GM10847 (cell line): ENCODE data around the gene DIAPH2.

ENCODE experiments used
- POLR2A ChIP-seq: IDR thresholded peaks from 2 replicates; pipeline ENCODE4 v1.6.1; 2011; ENCODE audit not compliant: insufficient read length; ENCODE audit errors: extremely low read depth

DIAPH2 gene

GRCh38 chrX:97045470-97045869, 360.8 kb downstream of the DIAPH2 start:
- TF ChIP-seq POLR2A = no peak

GRCh38 chrX:97046867-97047266, 362.2 kb downstream of the DIAPH2 start:
- TF ChIP-seq POLR2A = no peak

GRCh38 chrX:97050392-97050791, 365.8 kb downstream of the DIAPH2 start:
- TF ChIP-seq POLR2A = no peak

GRCh38 chrX:97057349-97057909, 372.8 kb downstream of the DIAPH2 start:
- no peak for TF ChIP-seq POLR2A

- TF ChIP-seq POLR2A = no peak
Measured at GRCh38 chrX:97060020-97060419, 375.4 kb downstream of the DIAPH2 start.

- TF ChIP-seq POLR2A = no peak
Measured at GRCh38 chrX:97065066-97065465, 380.4 kb downstream of the DIAPH2 start.

GRCh38 chrX:97065973-97066372, 381.3 kb downstream of the DIAPH2 start:
- TF ChIP-seq POLR2A = no peak

- no peak for TF ChIP-seq POLR2A
Measured at GRCh38 chrX:97066381-97066780, 381.7 kb downstream of the DIAPH2 start.

GRCh38 chrX:97070346-97070745, 385.7 kb downstream of the DIAPH2 start:
- TF ChIP-seq POLR2A = no peak

GRCh38 chrX:97074400-97074799, 389.8 kb downstream of the DIAPH2 start:
- TF ChIP-seq POLR2A = no peak

GRCh38 chrX:97089116-97089515, 404.5 kb downstream of the DIAPH2 start:
- TF ChIP-seq POLR2A = no peak

GRCh38 chrX:97096385-97096784, 411.7 kb downstream of the DIAPH2 start:
- TF ChIP-seq POLR2A = no peak

- TF ChIP-seq POLR2A = no peak
Measured at GRCh38 chrX:97102938-97103337, 418.3 kb downstream of the DIAPH2 start.

- no peak for TF ChIP-seq POLR2A
Measured at GRCh38 chrX:97109730-97110129, 425.1 kb downstream of the DIAPH2 start.

- no peak for TF ChIP-seq POLR2A
Measured at GRCh38 chrX:97117572-97117971, 432.9 kb downstream of the DIAPH2 start.

- no peak for TF ChIP-seq POLR2A
Measured at GRCh38 chrX:97119474-97120109, 434.9 kb downstream of the DIAPH2 start.

- no peak for TF ChIP-seq POLR2A
Measured at GRCh38 chrX:97123001-97123400, 438.4 kb downstream of the DIAPH2 start.
